DMS53 treated with DMSO at 0.1 percent for 48 hours (cell line): ENCODE data around the gene SEMA4A.

ENCODE experiments used
- DNase-seq: peaks from one replicate; lab custom pipeline; 2025; ENCODE audit not compliant: unreplicated experiment; lab: John Stamatoyannopoulos, UW

Gene SEMA4A

DNA sequence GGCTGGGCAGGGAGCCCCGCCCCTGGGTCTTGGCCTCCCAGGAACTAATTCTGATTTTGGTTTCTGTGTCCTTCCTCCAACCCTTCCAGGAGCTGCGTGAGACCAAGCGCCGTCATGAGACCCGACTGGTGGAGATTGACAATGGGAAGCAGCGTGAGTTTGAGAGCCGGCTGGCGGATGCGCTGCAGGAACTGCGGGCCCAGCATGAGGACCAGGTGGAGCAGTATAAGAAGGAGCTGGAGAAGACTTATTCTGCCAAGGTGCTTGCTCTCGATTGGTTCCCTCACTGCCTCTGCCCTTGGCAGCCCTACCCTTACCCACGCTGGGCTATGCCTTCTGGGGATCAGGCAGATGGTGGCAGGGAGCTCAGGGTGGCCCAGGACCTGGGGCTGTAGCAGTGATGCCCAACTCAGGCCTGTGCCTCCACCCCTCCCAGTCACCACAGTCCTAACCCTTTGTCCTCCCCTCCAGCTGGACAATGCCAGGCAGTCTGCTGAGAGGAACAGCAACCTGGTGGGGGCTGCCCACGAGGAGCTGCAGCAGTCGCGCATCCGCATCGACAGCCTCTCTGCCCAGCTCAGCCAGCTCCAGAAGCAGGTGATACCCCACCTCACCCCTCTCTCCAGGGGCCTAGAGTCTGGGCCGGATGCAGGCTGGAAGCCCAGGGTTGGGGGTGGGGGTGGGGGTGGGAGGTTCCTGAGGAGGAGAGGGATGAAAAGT lies 18.5 kb upstream of the SEMA4A start:
- no peak for DNase-seq

DNA sequence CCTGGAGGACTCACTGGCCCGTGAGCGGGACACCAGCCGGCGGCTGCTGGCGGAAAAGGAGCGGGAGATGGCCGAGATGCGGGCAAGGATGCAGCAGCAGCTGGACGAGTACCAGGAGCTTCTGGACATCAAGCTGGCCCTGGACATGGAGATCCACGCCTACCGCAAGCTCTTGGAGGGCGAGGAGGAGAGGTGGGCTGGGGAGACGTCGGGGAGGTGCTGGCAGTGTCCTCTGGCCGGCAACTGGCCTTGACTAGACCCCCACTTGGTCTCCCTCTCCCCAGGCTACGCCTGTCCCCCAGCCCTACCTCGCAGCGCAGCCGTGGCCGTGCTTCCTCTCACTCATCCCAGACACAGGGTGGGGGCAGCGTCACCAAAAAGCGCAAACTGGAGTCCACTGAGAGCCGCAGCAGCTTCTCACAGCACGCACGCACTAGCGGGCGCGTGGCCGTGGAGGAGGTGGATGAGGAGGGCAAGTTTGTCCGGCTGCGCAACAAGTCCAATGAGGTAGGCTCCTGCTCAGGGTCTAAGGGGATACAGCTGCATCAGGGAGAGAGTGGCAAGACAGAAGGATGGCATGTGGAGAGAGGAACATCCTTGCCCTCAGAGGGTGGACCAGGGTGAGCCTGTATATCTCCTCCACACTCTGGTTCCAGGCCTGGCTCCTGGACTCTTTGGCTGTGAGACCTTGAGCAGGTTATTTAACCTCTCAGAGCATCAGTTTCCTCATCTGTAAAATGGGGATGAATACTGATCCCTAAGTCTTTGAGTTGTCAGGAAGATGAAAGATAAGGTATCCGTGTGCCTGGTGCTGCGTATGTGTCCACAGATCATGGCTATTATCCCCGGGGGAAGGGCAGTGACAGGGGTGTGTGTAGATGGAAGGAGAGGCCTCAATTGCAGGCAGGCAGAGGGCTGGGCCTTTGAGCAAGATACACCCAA lies 17.2 kb upstream of the SEMA4A start:
- DNase-seq: no peak

DNA sequence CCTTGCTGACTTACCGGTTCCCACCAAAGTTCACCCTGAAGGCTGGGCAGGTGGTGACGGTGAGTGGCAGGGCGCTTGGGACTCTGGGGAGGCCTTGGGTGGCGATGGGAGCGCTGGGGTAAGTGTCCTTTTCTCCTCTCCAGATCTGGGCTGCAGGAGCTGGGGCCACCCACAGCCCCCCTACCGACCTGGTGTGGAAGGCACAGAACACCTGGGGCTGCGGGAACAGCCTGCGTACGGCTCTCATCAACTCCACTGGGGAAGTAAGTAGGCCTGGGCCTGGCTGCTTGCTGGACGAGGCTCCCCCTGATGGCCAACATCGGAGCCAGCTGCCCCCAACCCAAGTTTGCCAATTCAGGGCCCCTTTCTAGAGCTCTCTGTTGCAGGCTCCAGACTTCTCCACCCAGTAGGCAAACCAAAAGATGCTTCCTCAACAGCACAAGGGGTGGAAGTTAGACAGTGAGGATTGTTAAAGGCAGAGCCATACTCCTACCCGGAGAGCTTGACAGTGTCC lies 16.4 kb upstream of the SEMA4A start:
- DNase-seq: no peak

DNA sequence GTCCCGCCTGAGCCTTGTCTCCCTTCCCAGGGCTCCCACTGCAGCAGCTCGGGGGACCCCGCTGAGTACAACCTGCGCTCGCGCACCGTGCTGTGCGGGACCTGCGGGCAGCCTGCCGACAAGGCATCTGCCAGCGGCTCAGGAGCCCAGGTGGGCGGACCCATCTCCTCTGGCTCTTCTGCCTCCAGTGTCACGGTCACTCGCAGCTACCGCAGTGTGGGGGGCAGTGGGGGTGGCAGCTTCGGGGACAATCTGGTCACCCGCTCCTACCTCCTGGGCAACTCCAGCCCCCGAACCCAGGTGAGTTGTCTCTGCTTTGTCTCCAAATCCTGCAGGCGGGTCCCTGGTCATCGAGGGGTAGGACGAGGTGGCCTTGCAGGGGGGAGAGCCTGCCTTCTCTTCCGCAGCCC lies 14.9 kb upstream of the SEMA4A start:
- no peak for DNase-seq

DNA sequence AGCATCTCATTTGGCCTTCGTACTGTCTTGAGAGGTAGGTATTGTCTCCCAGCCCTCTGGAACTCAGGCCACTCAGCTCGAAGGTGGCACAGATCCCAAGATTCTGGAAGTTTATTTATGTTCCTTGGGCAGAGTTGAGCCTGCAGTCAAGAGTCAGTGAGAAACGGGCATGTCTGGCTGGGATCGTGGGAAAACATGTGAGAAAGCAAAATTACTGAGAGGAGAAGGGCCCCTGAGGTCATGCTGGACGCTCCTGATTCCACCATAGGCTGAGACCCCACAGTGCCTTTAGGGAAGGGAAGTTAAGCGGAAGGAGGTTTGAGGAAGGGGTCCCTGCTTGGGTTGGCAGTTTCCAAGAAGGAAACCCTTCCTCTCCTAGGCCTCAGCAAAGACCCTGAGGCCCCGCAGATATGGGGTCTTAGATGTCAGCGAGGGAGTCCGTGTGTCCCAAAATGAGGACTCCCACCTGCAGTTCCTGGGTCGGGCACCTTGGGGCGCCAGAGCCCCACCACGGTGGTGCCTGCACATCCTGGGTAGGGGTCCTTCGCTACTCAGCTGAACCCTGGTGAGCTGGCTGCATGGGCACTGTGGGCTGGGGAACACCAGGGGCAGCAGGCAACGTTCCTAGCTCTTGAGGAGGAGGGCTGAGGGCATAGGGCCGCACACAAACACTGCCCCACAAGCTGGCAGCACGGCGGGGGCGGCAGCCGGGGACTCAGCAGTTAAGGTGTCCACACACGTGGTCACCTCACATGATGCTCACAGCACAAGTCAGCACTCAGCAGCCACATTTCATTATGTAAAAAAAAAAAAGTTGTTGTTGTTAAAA lies 12.3 kb upstream of the SEMA4A start:
- DNase-seq: no peak

DNA sequence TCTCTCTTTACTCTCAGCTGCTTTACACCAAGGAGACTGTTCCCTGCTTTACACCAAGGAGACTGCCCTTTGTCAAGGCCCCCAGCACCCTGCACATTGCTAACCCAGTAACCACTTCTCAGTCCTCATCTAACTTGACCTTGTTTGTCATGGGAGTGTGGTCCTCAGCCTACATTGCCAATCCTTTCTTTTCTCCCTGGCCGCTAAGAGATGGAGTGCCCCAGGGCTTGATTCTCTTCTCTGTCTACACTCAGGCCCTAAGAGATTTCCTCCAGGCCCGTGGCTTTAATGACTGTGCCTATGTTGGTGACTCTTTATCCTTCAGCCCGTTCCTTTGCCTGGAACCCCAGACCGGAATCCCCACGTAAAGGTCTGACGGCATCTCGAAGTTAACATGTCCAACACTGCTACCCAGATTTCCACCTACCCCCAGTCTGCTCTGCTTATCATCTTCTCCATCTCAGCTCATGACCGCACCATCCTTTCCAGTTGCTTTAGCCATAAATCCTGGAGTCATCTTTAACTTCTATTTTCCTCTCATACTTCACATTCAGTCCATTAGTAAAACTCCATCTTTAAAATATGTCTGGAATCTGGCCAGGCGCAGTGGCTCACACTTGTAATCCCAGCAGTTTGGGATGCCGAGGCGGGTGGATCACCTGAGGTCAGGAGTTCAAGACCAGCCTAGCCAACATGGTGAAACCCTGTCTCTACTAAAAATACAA lies 9.5 kb upstream of the SEMA4A start:
- no peak for DNase-seq

DNA sequence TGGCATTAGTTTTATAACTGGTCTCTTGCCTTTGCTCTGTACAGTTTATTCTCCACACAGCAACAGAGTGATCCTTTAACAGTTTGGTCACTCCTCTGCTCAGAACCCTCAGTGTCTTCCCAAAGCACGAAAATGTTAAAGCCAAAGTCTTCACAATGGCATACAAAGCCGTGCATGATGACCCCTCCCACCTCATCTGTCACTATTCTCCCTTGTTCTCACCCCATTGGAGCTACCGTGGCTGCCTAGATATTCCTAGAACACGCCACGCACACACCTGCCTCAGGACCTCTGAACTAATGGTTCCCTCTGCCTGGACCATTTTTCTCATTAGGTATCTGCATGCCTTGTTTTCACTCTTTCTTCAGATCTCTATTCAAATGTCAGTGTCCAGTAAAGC lies 8.6 kb upstream of the SEMA4A start:
- DNase-seq: no peak

DNA sequence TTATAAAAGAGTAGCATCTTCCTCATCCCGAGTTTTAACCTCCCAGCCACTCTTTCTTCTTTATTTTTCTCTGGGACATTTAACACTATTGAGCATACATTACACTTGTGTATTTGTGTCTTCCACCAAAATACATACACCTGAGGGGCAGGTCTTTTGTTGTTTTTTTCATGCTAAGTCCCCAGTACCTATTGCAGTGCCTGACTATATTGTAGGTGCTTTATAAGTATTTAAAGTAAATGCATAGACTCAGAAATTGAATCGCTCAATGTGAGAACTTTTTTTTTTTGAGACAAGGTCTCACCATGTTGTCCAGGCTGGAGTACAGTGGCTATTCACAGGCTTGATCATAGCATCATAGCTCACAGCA lies 7.8 kb upstream of the SEMA4A start:
- DNase-seq: no peak

DNA sequence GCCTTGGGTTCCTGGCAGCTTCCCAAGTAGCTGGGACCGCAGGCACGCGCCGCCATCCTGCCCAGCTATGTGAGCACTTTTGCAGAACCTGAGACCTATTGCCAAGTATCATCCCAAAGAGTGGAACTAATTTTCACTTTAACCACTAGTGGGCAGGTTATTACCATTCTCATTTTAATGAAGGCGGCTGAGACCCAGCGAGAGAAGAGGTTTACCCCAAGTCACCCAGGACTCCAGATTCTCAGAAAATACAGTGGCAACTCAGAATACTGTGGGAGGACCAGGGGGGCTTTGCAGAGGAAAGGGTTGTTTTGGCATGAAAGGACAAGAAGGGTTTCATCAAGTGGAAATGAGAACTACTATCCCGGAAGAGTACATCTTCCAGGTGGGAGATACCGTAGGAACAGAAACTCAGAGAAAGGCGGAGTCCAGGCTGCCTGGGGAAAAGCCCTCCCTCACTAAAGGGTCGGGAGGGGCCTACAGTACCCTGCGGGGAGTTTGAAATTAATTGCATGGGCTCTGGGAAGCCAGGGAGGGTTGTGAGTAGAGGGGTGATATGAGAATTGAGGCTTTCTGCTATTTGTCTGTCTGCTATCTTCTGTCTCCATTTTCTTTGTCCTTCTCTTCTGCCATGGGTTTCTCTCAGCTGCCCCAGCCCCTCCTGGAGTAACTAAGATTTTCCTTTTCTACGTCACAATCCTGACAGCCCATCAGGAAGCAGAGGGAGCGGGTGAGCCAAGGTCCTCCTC lies 7.2 kb upstream of the SEMA4A start:
- DNase-seq: peak; percentile 87

DNA sequence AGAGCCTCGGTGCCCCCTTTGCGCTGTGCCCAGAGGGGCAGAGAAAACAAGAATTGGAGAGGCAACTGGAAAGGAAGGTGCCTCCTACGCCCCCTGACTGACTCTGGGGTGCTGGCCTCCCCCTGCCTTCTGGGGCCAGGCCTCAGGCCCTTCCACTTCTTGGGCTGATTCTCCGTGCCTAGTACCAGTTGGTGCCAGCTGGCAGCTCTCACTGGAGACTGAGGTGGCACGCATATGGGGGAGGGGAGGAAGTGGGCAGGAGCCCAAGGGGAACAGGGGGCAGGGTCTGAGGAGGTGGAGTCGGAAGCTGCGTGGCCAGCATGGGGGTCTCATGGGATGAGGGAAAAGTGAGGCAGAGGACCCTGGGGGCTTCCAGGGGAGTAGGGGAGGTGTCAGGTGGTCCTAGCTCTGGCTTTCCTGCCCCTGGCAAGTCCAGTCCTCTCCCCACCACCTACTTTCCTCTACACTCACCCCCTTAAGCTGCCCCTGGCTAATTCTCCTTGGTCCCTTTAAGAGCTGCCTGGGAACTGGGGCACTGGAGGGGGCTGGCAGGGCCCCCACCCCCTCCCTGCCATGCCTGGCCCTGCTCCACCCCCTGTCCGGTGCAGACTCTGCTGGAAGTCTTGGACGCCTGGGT lies 6.5 kb upstream of the SEMA4A start:
- no peak for DNase-seq

DNA sequence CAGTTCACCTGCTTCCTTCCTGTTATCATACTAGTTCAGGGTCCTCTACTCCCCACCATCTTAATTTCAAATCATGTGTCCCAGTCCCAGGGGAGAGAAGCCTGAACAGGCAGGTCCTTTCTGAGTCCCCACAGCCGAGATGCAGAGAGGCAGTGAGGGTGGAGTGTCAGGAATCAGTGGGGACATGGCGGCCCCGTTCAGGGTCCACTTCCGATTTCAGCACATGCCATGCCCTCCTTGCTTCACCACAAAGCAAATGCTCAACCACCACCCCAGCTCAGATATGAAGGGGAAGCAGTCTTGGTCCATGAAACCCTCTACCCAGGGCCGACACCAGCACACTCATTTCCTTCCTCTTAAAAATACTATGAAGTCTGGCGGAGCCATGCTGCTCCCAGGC lies 5.2 kb upstream of the SEMA4A start:
- no peak for DNase-seq

DNA sequence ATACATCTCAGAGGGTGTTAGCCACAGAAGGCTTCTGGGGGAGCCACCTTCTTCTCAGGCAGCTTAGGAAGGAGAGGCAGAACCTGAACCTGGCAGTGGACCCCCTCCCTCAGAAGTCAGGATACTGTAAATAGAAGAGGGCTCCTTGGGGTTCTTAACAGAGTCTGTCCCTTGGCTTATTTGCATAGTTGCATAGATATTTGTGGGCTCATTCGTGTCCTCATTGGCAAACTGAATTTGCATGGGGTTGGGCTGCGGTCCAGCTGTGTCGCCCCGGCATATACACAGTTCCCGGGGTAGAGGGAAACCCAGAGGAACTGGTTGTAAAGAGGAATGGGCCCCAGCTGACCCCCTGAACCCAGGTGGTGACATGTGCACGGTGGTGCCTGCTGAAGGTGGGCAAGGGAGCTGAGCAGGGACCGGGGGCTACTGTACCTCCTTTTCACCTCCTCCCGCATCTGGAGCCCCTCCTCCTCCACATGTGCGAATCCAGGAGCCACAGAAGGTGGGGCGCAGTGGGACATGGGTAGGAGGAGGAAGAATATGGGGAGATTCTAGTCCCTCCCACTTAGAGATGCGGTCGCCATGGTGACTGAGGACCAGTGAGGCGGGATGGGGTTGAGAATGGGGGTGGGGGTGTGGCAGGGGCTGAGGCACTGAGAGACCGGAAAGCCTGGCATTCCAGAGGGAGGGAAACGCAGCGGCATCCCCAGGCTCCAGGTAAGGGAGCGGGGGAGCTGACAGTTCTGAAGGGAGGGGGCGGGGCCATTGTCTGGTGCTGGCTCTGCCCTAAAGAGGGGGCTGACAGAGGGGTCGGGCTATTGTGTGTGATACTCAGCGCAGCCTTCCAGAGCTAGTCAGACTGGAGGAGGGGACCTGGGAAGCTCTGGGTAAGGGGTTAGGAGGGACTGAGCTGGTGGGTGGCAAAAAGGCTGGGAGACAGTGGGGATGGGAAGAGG lies 3.7 kb upstream of the SEMA4A start:
- DNase-seq: no peak

DNA sequence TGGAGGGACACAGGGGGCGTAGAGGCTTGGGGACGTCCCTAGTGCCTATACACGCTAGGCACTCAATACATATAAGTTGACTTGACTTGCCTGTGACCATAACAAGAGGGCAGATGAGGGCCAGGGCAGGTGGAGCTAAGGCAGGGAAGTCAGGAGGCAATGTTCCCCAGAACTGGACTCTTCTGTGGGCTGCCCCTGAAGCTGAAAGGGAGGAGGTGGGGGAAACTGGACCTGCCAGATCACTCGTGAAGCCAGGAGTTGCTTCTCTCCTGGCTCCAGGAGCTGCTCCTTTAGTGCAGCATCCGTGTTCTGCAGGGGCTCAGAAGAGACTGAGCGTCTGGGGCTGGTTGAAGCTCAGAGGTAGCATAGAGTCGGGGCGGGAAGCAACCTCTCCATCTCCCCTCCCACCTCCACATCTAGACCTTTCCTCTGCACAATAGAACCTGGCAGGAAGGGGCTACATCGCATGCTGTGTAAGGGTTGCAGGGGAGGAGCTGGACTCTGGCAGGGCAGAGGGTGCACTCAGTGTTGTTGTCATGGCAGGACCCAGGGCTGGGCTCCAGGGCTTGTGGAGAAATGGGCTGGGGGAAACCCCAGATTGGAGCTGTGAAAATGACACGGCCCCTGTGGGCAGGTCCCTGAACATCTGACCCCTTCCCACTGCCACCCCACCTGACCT lies 2.9 kb upstream of the SEMA4A start:
- DNase-seq: no peak

DNA sequence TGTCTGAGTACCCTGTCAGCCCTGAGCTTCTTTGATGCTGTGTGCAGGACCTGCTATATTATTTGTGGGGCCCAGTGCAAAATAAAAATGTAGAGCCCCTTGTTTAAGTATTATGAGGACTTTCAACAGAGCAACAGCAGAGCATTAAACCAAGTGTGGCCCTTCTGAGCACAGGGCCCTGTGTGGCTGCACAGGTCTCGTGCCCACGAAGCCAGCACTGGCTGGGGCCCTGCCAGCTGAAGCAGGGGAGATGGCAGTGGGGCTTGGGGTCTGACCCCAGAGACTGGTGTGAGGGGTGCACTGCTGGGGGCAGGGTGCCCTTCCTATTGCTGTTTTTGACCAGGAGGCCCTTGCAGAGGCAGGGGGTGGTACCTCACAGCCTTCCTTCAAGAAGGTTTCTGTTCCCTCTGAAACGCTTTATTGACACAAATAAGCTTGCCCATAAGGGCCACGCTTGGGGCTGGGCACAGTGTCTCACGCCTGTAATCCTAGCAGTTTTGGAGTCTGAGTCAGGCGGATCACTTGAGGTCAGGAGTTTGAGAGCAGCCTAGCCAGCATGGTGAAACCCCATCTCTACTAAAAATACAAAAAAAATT lies 2.2 kb upstream of the SEMA4A start:
- no peak for DNase-seq

DNA sequence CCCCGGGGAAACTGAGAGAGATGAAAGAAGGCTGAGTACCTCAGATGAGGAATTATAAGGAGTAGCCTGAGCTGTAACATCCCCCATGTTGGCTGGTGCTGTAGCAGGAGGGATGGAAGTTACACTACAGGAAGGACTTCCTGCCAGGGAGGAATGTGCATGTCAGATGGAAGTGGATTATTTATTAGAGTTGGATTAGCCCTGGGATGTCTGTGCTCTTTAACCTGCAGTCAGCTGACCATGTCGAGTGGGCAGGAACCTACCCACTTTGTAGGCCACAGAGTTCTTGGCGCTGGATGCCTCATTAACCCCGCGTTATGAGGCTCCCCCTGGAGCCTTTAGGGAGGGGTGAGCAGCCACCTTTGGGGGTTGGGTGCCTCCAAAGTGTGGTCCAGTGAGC lies 757 bp upstream of the SEMA4A start:
- no peak for DNase-seq

DNA sequence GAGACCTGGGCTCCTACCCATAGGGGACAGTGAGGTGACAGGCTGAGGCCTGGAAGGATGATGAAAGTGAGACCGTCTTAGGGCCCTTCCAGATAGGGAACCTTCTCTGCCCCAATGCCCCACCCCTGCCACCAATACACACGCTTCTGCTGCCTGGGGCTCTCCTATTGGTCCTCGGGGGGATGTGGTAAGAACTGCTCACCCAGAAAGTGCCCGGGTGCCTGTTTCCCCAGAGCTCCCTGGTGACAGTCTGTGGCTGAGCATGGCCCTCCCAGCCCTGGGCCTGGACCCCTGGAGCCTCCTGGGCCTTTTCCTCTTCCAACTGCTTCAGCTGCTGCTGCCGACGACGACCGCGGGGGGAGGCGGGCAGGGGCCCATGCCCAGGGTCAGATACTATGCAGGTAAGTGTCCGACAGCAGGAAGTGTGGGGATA lies 948 bp downstream of the SEMA4A start:
- DNase-seq: no peak

DNA sequence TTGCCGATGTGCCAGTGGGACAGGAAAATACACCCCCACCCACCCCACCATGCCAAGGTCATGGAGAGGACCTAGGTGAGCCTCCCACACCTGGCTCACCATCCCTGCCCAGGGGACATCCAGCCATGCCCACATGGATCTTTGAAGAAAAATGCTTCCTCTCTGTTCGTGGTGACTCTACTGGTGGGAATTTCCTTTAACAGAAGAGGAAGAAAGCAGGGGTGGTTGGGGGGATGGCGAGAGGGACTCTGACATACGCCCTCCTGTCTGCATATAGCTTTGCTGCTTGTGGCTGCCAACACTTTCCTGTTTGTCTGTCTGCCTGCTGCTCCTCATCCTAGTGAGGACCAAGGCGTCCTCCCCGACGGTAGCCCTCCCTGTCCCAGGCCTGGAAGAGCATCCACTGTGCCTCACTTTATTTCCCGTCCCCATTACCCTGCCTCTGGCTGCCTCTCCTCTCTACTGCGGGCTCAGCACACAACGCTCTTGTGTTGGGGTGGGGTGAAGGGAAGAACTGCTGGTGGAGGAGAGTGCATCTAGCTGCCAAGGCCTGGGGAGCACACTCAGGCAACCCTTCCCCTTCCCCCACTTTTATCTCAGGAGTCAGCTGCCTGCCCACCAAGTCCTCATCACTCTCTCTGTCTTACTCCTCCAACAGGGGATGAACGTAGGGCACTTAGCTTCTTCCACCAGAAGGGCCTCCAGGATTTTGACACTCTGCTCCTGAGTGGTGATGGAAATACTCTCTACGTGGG lies 2.5 kb downstream of the SEMA4A start:
- no peak for DNase-seq
